ENCODE data around the gene CDC25B. TPM values are rescaled to one million over a fixed set of nuclear protein-coding genes. Genes with fewer than 3 reads are reported as not detected.
A peak's percentile ranks its signal among the peaks of the same experiment; 100 is the strongest.

The CDC25B gene
- total and polyA plus RNA-seq, 2 of the 13 experiments (the other 11 are each of a cell fraction or from before 2014, with no cell fraction given) = 14.5 to 19.4 TPM

DNA sequence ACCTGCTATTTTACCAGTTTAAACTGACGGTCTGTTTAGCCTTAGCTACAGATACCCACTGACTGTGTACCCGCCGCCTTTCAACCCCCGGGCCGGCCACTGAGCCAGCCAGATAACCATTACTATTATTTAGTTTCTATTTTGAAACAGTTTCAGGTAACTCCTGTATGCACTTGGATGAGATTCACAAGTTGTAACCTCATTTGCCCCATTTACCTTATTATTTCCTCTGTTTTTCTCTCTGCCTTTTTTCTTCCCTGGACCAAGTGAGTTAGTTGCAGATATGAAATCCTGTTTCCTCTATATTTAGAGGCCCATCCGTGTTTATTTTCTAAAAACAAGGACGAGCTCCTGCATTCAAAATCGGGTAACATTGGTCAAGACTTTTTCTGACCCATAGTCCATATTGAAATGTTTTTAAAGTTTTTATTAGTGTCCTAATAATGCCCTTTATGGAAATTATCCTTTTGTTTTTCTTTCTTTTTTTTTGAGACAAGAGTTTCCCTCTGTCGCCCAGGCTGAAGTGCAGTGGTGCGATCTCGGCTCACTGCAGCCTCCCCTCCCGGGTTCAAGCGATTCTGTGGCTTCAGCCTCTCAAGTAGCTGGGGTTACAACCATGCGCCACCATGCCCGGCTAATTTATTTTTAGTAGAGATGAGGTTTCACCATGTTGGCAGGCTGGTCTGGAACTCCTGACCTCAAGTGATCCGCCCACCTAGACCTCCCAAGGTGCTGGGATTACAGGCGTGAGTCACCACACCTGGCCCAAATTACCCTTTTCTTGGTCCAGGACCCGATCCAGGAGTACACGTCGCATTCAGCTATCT lies 25.0 kb downstream of the CDC25B start (continued):
- TF ChIP-seq TAF15 (IDR thresholded peaks at IDR 0.05; ENCODE audit: low read depth, low read length, poor library complexity, severe bottlenecking) (no peak), ZNF251 (CRISPR knock-in tag; IDR thresholded peaks at IDR 0.05) (no peak), SRF (IDR thresholded peaks at IDR 0.05; ENCODE audit: low read depth, low read length) (no peak), FOXM1 (CRISPR knock-in tag; IDR thresholded peaks at IDR 0.05) (no peak), ZNF644 (CRISPR knock-in tag; IDR thresholded peaks at IDR 0.05; ENCODE audit: low read depth) (no peak), HES4 (CRISPR knock-in tag; IDR thresholded peaks at IDR 0.05; ENCODE audit: borderline replicate concordance) (no peak), SRY (CRISPR knock-in tag; IDR thresholded peaks at IDR 0.05) (0 out of 2 replicates have a peak, but pooled peaks have one; percentile 1), ZNF20 (CRISPR knock-in tag; IDR thresholded peaks at IDR 0.05) (no peak), NCOA5 (CRISPR knock-in tag; IDR thresholded peaks at IDR 0.05) (no peak), THYN1 (CRISPR knock-in tag; IDR thresholded peaks at IDR 0.05; ENCODE audit: borderline replicate concordance, low read depth) (0 out of 2 replicates have a peak, but pooled peaks have one; percentile 88), TEAD3 (CRISPR knock-in tag; optimal IDR thresholded peaks at IDR 0.05; ENCODE audit: borderline replicate concordance) (no peak), ZNF17 (CRISPR knock-in tag; IDR thresholded peaks at IDR 0.05) (no peak), ELF1 (CRISPR knock-in tag; IDR thresholded peaks at IDR 0.05) (no peak)
- TF ChIP-seq, protein P1, sequence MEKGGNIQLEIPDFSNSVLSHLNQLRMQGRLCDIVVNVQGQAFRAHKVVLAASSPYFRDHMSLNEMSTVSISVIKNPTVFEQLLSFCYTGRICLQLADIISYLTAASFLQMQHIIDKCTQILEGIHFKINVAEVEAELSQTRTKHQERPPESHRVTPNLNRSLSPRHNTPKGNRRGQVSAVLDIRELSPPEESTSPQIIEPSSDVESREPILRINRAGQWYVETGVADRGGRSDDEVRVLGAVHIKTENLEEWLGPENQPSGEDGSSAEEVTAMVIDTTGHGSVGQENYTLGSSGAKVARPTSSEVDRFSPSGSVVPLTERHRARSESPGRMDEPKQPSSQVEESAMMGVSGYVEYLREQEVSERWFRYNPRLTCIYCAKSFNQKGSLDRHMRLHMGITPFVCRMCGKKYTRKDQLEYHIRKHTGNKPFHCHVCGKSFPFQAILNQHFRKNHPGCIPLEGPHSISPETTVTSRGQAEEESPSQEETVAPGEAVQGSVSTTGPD (CRISPR knock-in tag; IDR thresholded peaks at IDR 0.05) = peak; percentile 81
- TF ChIP-seq, protein P2, sequence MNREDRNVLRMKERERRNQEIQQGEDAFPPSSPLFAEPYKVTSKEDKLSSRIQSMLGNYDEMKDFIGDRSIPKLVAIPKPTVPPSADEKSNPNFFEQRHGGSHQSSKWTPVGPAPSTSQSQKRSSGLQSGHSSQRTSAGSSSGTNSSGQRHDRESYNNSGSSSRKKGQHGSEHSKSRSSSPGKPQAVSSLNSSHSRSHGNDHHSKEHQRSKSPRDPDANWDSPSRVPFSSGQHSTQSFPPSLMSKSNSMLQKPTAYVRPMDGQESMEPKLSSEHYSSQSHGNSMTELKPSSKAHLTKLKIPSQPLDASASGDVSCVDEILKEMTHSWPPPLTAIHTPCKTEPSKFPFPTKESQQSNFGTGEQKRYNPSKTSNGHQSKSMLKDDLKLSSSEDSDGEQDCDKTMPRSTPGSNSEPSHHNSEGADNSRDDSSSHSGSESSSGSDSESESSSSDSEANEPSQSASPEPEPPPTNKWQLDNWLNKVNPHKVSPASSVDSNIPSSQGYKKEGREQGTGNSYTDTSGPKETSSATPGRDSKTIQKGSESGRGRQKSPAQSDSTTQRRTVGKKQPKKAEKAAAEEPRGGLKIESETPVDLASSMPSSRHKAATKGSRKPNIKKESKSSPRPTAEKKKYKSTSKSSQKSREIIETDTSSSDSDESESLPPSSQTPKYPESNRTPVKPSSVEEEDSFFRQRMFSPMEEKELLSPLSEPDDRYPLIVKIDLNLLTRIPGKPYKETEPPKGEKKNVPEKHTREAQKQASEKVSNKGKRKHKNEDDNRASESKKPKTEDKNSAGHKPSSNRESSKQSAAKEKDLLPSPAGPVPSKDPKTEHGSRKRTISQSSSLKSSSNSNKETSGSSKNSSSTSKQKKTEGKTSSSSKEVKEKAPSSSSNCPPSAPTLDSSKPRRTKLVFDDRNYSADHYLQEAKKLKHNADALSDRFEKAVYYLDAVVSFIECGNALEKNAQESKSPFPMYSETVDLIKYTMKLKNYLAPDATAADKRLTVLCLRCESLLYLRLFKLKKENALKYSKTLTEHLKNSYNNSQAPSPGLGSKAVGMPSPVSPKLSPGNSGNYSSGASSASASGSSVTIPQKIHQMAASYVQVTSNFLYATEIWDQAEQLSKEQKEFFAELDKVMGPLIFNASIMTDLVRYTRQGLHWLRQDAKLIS (CRISPR knock-in tag; IDR thresholded peaks at IDR 0.05) = no peak
- TF ChIP-seq, protein P3, sequence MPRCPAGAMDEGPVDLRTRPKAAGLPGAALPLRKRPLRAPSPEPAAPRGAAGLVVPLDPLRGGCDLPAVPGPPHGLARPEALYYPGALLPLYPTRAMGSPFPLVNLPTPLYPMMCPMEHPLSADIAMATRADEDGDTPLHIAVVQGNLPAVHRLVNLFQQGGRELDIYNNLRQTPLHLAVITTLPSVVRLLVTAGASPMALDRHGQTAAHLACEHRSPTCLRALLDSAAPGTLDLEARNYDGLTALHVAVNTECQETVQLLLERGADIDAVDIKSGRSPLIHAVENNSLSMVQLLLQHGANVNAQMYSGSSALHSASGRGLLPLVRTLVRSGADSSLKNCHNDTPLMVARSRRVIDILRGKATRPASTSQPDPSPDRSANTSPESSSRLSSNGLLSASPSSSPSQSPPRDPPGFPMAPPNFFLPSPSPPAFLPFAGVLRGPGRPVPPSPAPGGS (CRISPR knock-in tag; IDR thresholded peaks at IDR 0.05) = no peak
- TF ChIP-seq, protein P4, sequence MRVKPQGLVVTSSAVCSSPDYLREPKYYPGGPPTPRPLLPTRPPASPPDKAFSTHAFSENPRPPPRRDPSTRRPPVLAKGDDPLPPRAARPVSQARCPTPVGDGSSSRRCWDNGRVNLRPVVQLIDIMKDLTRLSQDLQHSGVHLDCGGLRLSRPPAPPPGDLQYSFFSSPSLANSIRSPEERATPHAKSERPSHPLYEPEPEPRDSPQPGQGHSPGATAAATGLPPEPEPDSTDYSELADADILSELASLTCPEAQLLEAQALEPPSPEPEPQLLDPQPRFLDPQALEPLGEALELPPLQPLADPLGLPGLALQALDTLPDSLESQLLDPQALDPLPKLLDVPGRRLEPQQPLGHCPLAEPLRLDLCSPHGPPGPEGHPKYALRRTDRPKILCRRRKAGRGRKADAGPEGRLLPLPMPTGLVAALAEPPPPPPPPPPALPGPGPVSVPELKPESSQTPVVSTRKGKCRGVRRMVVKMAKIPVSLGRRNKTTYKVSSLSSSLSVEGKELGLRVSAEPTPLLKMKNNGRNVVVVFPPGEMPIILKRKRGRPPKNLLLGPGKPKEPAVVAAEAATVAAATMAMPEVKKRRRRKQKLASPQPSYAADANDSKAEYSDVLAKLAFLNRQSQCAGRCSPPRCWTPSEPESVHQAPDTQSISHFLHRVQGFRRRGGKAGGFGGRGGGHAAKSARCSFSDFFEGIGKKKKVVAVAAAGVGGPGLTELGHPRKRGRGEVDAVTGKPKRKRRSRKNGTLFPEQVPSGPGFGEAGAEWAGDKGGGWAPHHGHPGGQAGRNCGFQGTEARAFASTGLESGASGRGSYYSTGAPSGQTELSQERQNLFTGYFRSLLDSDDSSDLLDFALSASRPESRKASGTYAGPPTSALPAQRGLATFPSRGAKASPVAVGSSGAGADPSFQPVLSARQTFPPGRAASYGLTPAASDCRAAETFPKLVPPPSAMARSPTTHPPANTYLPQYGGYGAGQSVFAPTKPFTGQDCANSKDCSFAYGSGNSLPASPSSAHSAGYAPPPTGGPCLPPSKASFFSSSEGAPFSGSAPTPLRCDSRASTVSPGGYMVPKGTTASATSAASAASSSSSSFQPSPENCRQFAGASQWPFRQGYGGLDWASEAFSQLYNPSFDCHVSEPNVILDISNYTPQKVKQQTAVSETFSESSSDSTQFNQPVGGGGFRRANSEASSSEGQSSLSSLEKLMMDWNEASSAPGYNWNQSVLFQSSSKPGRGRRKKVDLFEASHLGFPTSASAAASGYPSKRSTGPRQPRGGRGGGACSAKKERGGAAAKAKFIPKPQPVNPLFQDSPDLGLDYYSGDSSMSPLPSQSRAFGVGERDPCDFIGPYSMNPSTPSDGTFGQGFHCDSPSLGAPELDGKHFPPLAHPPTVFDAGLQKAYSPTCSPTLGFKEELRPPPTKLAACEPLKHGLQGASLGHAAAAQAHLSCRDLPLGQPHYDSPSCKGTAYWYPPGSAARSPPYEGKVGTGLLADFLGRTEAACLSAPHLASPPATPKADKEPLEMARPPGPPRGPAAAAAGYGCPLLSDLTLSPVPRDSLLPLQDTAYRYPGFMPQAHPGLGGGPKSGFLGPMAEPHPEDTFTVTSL (CRISPR knock-in tag; IDR thresholded peaks at IDR 0.05; ENCODE audit: borderline replicate concordance) = peak; percentile 49; the same call in 1 of the 2 replicates

Data from HepG2 (cell line).